Measurements from ENCODE around the gene EEFSEC. TPM values are rescaled to one million over a fixed set of nuclear protein-coding genes. Genes with fewer than 3 reads are reported as not detected.

Gene EEFSEC
- total RNA-seq, 6 donors from 2014 or later = 14.9 to 38.8 (median 17.9) TPM

DNA sequence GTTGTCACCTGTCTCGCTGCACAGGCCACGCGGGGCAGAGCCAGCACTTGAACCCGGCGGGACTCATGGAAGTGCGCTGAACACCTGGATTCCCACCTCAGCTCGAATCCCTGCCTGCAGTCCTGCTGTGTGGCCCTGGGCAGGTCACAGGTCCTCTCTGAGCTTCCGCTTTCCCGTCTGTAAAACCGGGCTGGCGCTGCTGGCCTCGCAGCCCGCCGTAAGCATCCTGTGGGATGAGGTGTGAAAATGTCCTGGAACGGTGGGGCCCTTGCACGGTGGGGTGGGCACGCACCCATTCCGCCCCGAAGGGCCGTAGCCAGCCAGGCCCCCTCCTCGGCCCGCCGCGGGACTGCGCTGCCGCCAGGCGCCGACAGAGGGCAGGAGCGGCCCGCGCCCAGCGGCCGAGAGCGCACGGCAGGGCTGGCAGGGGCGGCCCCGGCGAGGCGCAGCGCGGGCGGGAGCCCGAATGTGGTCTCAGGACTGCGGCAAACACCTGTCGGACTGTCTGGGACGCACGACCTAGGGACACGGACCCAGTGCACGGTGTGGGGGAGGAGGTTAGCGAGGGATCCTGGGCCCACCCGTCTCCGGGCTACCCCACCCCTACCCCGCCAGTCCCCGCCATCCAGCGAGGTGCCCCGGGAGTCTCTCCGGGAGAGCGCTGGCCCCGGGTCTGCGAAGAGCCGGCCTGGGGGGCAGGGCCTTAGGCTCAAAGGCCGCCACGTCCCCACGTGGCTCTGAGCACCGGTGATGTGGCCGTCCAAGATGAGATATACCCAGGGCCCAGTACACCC is 273.0 kb downstream of the EEFSEC start:
- DNase-seq (peak; percentile 48 to 94), ATAC-seq (ENCODE audit: low FRiP score in 2 of 2) (peak; percentile 65 to 92)
- Histone ChIP-seq H3K4me3 (peak overlapping the region in 3 of 4 donors; percentile 20 to 38 (median 35)), H3K4me1 (peaks cover 5 to 9% (median 8%) of the 10 kb centered on the region in 4 donors), H3K27ac (no peak overlapping the region), H3K9me3 (no peaks in the 10 kb centered on the region), H3K36me3 (no peaks in the 10 kb centered on the region), H3K27me3 (peaks cover 0 to 2% (median 0%) of the 10 kb centered on the region in 4 donors)
- TF ChIP-seq EP300 (IDR thresholded peaks at IDR 0.05) = no peak
- no peak for TF ChIP-seq POLR2A (IDR thresholded peaks at IDR 0.05)
- TF ChIP-seq POLR2AphosphoS5 (IDR thresholded peaks at IDR 0.05) = no peak
- TF ChIP-seq, protein P1, sequence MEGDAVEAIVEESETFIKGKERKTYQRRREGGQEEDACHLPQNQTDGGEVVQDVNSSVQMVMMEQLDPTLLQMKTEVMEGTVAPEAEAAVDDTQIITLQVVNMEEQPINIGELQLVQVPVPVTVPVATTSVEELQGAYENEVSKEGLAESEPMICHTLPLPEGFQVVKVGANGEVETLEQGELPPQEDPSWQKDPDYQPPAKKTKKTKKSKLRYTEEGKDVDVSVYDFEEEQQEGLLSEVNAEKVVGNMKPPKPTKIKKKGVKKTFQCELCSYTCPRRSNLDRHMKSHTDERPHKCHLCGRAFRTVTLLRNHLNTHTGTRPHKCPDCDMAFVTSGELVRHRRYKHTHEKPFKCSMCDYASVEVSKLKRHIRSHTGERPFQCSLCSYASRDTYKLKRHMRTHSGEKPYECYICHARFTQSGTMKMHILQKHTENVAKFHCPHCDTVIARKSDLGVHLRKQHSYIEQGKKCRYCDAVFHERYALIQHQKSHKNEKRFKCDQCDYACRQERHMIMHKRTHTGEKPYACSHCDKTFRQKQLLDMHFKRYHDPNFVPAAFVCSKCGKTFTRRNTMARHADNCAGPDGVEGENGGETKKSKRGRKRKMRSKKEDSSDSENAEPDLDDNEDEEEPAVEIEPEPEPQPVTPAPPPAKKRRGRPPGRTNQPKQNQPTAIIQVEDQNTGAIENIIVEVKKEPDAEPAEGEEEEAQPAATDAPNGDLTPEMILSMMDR (IDR thresholded peaks at IDR 0.05) = peak; percentile 98 to 100 (median 98)
- WGBS, 2 donors = 10 to 23% methylated on average over 11 to 50 of the region's 66 CpGs

DNA sequence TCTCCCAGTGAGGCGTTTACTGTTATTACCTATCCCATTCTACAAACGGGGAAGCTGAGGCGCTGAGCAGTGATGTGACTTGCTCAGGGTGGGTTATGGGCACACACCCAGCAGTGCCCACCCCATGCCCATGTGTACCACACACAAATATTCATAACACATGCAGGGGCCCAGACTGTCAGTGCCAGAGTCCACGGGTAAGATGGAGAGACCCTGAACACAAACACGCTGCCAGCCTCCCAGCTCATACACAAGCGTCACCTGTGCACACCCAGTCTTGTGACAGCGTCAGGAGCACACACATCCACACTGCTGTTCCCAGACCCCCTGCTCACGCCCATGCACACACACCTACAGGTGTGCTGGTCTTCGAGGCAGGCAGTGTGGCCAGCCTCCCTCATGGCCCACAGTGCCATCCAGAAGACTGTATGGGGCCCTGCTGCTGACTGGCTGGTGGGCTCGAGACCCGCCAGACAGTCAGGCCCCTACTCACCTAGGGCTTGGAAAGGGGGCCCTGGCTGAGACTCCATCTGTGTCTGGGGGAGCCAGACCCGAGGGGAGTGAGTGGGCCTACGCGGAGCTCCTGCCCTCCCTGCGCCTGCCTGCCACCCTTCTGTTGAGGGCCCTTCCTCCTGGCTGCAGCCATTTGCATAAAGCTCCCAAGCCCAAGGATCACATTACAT is 274.0 kb downstream of the EEFSEC start:
- TF ChIP-seq POLR2A (IDR thresholded peaks at IDR 0.05) (no peak), POLR2AphosphoS5 (IDR thresholded peaks at IDR 0.05) (no peak), EP300 (IDR thresholded peaks at IDR 0.05) (no peak)
- TF ChIP-seq, protein P1 (IDR thresholded peaks at IDR 0.05) = no peak
- Histone ChIP-seq H3K27ac (no peak overlapping the region), H3K4me1 (peaks cover 8 to 12% (median 9%) of the 10 kb centered on the region in 4 donors), H3K9me3 (no peaks in the 10 kb centered on the region), H3K4me3 (no peak overlapping the region), H3K36me3 (no peaks in the 10 kb centered on the region), H3K27me3 (peaks cover 0 to 6% (median 1%) of the 10 kb centered on the region in 4 donors)
- DNase-seq (peak in 1 of 2 donors; percentile 39), ATAC-seq (ENCODE audit: low FRiP score in 2 of 2) (no peak)
- WGBS, 2 donors = 89 to 90% methylated on average over 7 to 15 of the region's 15 CpGs

DNA sequence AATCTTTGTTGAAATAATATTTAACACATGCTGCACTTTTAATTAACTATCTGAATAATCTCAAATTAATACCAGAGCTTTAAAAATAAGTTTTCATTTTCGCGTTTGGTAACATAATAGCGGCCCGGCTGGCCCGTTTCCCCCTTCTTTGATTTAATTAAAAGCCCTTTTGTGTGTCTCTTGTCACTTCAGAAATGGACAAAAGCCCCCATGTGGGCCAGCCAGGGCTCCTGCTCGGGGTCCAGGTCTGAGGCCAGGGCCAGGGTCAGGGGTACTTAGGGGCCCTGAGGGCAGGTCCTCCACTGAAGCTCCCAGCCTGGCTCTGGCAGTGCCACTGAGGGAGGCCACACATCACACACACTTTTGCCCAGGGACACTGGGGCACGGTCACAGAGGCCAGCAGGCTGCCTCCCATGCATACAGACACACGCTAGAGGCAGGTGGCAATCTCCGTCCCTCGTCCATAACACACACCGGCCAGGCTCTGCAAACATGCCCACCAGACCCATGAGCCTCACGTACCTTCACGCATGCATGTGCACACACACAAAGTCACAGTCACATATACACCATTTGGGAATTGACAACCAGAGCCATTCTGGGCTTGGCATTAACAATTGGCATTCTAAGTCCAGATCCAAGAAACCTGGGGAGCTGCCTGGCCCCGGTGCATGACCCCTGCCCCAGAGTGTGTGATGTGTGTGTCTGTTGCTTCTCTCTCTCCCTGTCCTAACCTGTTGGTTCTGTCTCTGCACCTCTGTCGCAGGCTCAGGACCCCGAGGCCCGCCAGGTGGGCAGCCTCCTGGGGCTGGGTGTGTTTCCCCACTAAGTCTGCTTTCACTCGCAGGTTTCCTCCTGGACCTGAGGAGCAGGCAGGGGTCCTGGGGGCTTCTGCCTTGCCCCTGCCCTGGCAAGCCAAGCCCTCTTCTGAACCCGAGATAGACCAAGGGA is 274.9 kb downstream of the EEFSEC start:
- Histone ChIP-seq H3K27me3 (peaks cover 0 to 15% (median 8%) of the 10 kb centered on the region in 4 donors), H3K9me3 (no peaks in the 10 kb centered on the region), H3K4me1 (peaks cover 17 to 21% (median 17%) of the 10 kb centered on the region in 4 donors), H3K27ac (no peak overlapping the region), H3K36me3 (no peaks in the 10 kb centered on the region), H3K4me3 (no peak overlapping the region)
- ATAC-seq (ENCODE audit: low FRiP score in 2 of 2) = no peak
- DNase-seq = peak in 1 of 2 donors; percentile 55
- TF ChIP-seq POLR2AphosphoS5 (IDR thresholded peaks at IDR 0.05) = no peak
- 93 to 94% methylated on average over 12 to 17 of the region's 19 CpGs for WGBS, 2 donors

DNA sequence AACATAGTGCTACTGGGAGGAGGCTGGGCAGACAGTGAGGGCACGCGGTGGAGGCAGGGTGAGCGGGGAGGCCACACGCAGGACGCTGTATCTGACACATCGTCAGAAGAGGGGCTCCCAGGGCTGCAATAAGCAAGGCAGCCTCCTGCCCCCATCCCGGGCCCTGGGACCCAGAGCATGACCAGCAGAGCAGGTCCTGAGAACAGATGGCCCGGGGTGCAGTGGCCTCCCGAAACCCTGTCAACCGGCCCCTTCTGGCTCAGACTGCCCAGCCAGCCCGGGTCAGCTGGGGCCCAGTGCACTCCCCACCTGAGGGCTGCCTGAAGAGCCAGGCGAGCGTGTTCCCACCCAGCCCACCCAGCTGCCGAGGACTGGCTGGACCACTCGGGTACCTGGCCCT is 276.0 kb downstream of the EEFSEC start:
- 95 to 98% methylated on average over 9 to 10 of the region's 15 CpGs for WGBS, 2 donors
- Histone ChIP-seq H3K4me1 (peaks cover 18 to 22% (median 18%) of the 10 kb centered on the region in 4 donors), H3K4me3 (no peak overlapping the region), H3K27me3 (peaks cover 0 to 20% (median 8%) of the 10 kb centered on the region in 4 donors), H3K36me3 (no peaks in the 10 kb centered on the region), H3K27ac (no peak overlapping the region), H3K9me3 (no peaks in the 10 kb centered on the region)
- ATAC-seq (ENCODE audit: low FRiP score in 2 of 2) (no peak), DNase-seq (peak in 1 of 2 donors; percentile 70)
- TF ChIP-seq EP300 (IDR thresholded peaks at IDR 0.05) (no peak), POLR2AphosphoS5 (IDR thresholded peaks at IDR 0.05) (no peak), POLR2A (IDR thresholded peaks at IDR 0.05) (no peak)
- TF ChIP-seq, protein P1 (IDR thresholded peaks at IDR 0.05) = no peak
